ENCODE results near the gene PAX8. TPM values are rescaled to one million over a fixed set of nuclear protein-coding genes. Genes with fewer than 3 reads are reported as not detected.

The PAX8 gene
- total and polyA plus RNA-seq, 10 of the 15 experiments (the other 5 are each of a cell fraction or from before 2014, with no cell fraction given) = 0.16 to 2.5 (median 0.97) TPM

- DNase-seq (ENCODE audit: low read depth, low spot score) = no peak
- Histone ChIP-seq H3K4me3 (no peak overlapping the region), H3K27me3 (replicated peaks in 1 of 2; ENCODE audit: control insufficient read depth in 2 of 2, insufficient read depth in 2 of 2, low read length in 1 of 2) (peaks cover 1 to 3% of the 10 kb centered on the region in 2 experiments; a peak in 1 of 4 replicates), H3K9me3 (replicated peaks; ENCODE audit: control insufficient read depth, insufficient read depth, low read length) (no peaks in the 10 kb centered on the region), H3K79me2 (ENCODE audit: control insufficient read depth, insufficient read depth, low read length) (no peaks in the 10 kb centered on the region), H3K4me2 (ENCODE audit: control insufficient read depth, insufficient read depth) (no peak overlapping the region), H2AFZ (ENCODE audit: control insufficient read depth, low read depth, low read length) (no peak overlapping the region), H3K27ac (ENCODE audit: control insufficient read depth, insufficient read depth) (no peak overlapping the region), H3K4me1 (ENCODE audit: control insufficient read depth, insufficient read depth, low read length) (no peaks in the 10 kb centered on the region), H3K36me3 (ENCODE audit: control insufficient read depth in 2 of 2, insufficient read depth in 2 of 2, low read length in 1 of 2) (no peaks in the 10 kb centered on the region), H3K9ac (ENCODE audit: control insufficient read depth, insufficient read depth, low read length) (no peak overlapping the region), H4K20me1 (ENCODE audit: control insufficient read depth, insufficient read depth) (no peaks in the 10 kb centered on the region)
- ChIA-PET SMC1A (ENCODE audit: uncharacterized antibody, unreplicated experiment) (no interaction called here), RAD21 (ENCODE audit: unreplicated experiment) (no interaction called here), CTCF (no interaction called here), POLR2A (no interaction called here)
- 29% methylated on average over 3 of the region's 3 CpGs for WGBS (ENCODE audit: insufficient coverage, insufficient replicate concordance, low lambda C conversion rate, missing lambda C conversion rate)
- in situ Hi-C loops (cut with MboI) (no loop called here), intact Hi-C loops (cut with micrococcal nuclease; ENCODE audit: unreplicated experiment) (no loop called here)
- no TSS peak for BruUV-seq (replicated peaks)
- no peak for ATAC-seq
- no peak for FAIRE-seq
- TF ChIP-seq CEBPB (IDR thresholded peaks at IDR 0.05; ENCODE audit: borderline replicate concordance in 1 of 2, low read depth in 2 of 2, low read length in 2 of 2) (no peak), ZBTB4 (CRISPR knock-in tag; IDR thresholded peaks at IDR 0.05) (no peak), ZBTB40 (IDR thresholded peaks at IDR 0.05; ENCODE audit: borderline replicate concordance) (no peak), ZNF592 (IDR thresholded peaks at IDR 0.05) (no peak), NRF1 (conservative IDR thresholded peaks at IDR 0.05; ENCODE audit: low read depth, low read length) (no peak), IKZF1 (conservative IDR thresholded peaks at IDR 0.05) (no peak), NFXL1 (IDR thresholded peaks at IDR 0.05; ENCODE audit: borderline replicate concordance) (no peak), ZNF274 (IDR thresholded peaks at IDR 0.05; ENCODE audit: insufficient read depth, insufficient read length) (no peak), CHD4 (IDR thresholded peaks at IDR 0.05) (no peak), USF1 (IDR thresholded peaks at IDR 0.05; ENCODE audit: borderline replicate concordance, extremely low read length, insufficient read depth, low read depth, low read length) (no peak), SRF (IDR thresholded peaks at IDR 0.05; ENCODE audit: low read depth in 2 of 2, low read length in 2 of 2) (no peak), ESRRA (IDR thresholded peaks at IDR 0.05; ENCODE audit: low read length) (no peak)
These were observed 49.3 kb upstream of the PAX8 start for GRCh38 chr2:113328043-113328442.

Data from GM12878 (cell line).